Fibroblast of the conjunctiva (primary cell): ENCODE measurements around the gene CLEC1A.

Source experiments
- DNase-seq: peaks from one replicate; pipeline ENCODE4 v3.0.0-alpha.2; 2010; ENCODE audit warnings: low read depth

CLEC1A gene

DNA sequence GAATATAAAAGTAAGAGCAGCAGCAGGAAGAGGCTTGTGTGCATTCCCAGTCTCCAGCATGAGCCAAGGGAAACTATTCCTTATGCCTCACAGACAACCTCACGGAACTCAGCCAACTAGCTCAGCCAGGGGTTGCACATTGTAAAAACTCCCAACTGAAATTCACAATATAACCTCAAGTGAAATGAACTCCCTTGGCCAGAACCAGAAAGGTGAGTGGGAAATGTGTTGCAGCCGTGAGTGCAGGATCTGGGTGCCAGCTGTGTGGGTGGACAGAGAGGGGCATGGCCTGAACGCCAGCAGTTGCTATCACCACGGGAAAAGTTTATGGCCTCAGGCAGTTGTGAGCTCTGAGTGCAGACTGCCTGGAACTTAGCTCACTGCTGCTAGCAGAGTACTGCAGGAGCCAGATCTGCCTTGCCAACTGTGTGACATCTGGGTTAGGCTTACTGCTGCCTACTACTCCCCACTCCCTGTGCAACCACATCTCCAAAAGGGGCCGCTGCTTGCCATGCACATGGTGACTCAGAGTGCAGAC is 2.3 kb upstream of the CLEC1A start:
- peak; percentile 8 for DNase-seq

DNA sequence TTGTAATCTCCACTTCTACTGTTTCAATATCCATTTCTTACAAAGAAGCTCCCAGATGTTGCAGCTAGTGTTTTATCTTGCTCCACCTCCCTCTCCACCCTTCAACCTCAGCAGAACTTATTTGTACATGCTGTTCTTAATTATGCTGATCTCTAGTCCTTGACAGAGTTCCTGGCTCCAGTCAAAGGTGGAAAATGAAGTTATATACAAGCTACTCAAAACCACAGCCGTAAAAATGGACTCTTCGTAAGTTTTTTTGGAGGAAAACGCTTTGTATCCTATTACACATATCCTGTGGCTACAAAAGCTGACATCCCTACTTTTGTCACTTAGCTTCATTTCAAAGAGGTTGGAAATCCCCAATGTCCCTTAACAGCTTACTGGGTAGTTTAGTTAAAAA is 1.3 kb downstream of the CLEC1A start:
- peak; percentile 21 for DNase-seq

DNA sequence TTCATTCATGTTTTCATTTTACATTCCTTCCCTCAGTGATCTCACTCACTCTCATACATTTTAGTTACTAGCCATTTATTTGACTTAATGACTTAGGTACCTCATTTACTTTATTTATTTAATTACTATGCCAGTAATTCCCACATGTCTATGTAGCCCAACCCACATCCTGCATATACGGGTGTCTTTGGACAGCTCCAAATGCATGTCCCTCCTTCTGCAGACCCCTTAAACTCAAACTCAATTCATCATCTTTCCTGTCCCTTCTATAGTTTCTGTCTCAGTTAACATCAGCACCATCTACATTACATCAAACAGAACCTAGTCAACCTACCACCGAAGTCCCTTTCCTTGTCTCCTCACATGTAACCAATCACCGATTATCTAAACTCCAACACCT is 2.8 kb downstream of the CLEC1A start:
- DNase-seq = no peak

DNA sequence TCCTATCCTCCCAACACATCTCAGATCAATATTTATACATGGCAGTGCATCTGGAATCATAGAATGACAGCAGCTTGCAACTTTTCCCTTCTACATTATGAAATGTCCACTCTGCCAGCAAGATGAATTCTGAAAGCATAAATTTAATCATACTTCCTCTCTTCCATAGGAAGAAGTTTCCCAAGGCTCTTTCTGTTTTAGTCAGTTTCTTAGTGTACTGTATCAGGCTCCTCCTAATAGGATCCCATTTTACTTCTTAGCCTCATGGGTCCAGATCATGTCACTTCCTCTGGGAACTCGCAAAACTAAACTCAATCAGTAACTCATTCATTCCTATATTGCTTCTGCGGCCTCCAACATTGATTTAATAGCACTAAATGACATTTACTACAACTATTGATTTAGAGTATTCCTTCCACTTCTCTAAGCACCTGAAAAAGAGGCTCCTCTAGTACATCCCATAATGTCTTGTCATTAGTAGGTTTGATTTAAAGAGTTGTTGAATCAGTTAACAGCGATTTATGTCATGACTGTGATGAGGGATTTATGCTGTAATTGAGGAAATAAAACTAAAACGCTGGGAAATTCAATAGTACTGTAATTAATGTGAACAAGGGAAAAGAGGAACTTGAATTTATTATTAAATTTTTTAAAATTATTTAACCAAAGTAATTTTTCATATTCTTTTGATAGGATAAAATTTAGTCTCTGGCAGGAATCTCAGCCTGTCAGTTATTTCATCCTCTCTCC is 4.0 kb downstream of the CLEC1A start:
- no peak for DNase-seq

DNA sequence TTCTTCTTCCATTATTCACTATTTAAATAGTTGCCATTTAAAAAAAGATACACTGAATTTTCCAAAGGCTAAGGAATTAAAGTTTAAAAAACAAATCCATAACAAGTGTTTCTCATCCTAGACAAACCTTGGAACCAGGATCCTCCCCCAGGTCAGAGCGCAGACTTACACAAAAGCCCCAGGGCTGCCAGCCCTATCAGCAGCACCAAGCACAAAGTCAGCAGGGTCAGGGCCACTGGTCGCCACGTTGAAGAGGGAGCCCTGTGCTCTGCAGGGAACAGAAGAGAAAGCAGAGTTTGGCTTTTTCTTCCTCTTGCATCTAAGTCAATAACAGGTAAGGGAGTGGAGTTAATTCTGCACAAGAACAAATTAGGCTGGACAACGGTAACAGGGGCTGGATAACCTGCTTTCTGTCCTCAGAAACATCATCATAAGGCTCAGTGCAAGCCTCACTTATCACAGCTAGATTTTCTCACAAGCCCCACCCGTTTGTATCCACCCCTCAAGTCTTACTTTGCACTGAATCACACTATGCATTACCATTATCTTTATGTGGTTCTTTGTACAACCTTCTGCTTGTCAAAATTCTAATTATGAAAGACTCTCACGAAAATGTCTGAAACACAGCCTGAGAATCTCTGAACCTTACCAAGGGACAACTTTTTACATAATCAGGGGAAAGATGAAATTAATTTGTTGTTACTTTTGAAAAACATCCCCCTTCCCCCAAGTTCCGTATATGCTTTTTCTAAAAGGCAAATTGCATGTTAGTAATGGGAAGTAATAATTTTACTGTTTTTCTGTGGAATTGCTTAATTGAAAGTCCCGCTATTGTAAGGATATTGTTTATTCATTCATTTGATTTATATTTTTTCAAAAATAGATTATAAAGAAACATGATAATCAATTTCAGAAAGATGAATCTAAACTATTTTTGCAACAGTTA is 9.6 kb downstream of the CLEC1A start:
- no peak for DNase-seq

DNA sequence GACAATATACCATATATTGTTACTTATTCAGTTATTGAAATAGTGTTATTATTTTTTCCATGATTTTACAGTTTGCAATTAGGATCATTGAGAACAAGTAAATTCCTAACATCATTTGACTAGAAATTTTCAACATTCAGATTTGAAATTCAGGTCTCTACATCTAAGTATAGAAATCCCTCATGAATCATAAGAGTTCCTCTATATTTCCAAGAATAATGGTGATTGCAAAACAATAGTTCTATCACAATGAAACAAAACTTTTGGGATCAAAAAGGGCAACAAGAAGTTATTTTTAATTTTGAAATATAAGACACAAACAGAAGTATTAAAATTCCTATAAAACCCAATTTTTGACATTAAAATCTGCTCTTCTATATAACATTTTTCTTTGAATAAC is 10.8 kb downstream of the CLEC1A start:
- no peak for DNase-seq

DNA sequence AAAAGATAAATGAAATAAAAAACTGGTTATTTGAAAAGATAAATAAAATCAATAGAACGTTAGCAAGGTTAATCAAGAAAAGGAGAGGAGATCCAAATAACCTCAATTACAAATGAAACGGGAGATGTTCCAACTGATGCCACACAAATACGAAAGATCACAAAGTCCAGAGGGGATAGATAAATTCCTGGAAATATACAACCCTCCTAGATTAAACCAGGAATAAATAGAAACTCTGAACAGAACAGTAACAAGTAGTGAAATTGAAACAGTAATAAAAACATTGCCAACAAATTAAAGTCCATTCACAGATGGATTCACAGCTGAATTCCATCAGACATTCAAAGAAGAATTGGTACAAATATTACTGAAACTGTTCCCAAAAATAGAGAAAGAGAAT is 12.4 kb downstream of the CLEC1A start:
- no peak for DNase-seq

DNA sequence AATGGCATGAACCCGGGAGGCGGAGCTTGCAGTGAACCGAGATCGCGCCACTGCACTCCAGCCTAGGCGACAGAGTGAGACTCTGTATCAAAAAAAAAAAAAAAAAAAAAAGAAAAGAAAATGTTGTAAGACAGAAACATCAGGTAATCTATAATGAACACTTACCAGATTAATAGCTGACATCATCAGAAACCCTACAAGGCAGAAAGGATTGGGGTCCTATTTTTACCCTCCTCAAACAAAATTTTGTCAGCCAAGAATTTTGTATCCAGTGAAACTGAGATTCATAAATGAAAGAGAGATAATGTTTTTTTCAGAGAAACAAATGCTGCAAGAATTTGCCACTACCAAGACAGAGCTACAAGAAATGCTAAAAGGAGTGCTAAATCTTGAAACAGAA is 14.1 kb downstream of the CLEC1A start:
- DNase-seq = no peak

DNA sequence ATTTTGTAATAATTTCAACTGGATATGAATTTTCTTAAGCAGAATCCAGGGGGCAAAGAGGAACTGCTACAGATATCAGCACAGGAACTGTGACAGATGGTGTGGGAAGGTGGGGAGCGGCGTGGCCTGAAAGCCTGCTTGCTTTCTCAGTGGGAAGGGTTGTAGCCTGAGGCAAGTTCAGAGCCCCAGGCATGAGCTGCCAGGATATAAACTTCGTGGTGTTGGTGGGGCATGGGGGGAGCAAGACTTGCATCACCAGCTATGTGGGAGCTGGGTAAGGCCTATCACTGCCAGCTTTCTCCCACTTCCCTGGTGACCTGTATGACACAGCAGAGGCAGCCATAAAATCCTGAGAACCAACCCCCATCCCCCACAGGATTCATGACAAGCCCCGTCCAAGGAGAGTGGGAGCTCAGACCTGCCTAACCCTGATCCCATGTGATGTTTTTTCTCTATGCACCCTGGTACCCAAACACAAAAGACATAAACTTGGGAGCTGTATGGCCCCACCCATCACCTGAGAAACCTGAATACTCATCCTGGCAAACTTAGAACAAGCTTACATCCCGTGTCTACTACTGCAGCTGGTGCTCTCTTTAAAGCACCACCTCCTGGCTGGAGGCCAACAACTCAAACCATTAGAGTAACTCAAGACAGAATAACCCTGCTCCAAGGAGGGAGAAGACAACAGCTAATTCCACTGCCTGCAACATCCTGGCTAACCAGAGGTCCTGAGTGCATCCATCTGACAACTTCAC is 16.5 kb downstream of the CLEC1A start:
- no peak for DNase-seq

DNA sequence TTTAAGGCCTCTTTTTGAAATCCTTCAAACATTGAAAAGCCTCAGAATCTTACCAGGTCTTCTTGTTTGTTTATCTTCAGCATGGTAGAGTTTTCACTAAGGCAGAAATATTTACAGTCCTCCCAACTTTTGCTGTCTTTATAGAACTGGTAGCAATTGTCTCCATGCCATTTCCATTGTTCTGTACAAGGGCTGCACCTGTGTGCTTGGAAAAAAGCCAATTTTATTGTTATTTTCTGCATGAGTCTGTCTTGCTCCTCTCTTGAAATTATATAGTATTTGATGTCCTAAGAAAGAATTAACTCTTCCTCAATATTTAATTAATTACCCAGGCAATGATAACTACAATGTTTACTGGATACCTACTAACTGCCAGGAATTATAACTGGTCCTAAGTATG is 23.3 kb downstream of the CLEC1A start:
- DNase-seq = no peak

DNA sequence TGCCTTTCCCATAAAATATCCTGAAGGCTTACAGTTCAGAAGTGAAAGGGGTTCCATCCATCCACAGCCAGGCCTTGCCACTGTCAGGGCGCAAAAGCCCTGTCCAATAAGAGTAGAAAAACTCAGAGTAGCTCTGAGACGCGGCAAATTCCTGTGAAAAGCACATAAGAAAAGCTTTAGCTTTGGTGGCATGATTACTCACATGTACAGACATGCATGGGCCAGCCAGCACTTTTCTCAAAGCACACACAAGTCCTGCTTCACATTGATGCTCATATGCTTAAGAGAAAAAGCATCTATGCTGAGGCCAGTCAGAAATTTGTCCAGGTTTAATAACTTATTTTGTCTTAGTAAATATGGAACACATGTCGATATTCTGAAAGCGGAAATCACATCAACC is 25.5 kb downstream of the CLEC1A start:
- DNase-seq = no peak

DNA sequence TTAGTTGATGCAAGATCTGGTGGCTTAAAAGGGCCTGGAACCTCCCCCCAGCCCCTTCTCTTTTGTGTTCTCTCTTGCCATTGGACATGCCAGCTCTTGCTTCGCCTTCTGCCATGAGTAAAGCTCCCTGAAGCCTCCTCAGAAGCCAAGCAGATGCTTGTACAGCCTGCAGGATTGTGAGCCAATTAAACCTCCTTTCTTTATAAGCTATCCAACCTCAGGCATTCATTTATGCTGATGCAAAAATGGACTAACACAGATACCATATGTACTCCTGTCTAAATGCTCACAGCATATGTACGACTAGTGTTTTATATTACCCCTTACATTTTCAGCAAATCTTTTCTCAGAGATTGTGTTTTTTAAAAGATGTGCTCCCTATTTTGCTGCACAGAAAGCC is 26.7 kb downstream of the CLEC1A start:
- DNase-seq = no peak

DNA sequence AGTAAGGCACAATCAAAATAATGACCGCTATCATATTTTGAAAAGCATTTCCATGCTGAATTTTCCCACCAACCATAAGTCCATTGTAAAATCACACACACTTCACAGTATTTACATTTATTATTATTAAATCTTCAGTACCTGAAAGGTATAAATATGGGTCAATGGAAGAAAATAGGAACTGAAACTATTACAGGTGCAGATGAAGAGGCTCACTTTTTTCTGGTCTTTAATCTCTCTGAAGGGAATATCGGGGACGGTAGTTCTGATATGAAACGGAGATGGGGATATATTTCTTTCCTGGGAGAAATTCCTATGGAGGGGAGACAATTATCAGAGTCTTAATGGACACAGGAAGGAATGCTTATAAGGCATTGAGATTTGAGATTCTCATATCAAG is 28.4 kb downstream of the CLEC1A start:
- DNase-seq = no peak

DNA sequence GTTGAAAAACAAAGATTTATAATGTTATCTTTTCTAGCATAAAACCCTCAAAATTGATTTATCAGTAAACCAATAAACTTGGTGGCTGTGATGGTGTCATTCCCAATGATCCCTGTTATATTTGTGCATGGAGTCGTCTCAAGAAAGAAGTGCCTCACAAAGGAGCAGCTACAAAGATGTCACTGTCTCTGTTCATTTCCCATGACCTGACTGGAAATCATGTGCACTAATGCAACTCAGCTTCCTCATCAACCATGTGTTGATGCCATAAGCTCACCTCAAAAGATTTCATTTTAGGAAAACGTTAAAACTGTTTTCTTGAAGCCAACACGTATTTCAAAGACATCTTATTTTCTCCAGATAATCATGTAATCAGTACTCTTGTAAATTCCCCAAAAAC is 28.8 kb downstream of the CLEC1A start:
- no peak for DNase-seq

DNA sequence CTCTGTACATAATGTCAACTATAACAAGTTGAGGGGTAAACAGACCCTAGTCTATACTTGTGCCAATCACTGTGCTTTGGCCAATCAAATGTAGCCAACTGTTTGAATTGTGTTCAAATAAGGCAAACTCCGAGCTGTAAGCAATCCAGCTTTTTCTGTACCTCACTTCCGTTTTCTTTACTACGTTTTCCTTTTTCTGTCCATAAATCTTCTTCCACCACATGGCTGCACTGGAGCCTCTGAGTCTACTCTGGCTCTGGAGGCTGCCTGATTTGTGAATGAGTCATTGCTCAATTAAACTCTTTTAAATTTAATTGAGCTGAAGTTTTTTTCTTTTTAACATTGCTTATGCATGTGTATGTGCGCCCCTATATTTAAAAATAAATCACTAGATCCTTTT is 29.7 kb downstream of the CLEC1A start:
- DNase-seq = no peak

DNA sequence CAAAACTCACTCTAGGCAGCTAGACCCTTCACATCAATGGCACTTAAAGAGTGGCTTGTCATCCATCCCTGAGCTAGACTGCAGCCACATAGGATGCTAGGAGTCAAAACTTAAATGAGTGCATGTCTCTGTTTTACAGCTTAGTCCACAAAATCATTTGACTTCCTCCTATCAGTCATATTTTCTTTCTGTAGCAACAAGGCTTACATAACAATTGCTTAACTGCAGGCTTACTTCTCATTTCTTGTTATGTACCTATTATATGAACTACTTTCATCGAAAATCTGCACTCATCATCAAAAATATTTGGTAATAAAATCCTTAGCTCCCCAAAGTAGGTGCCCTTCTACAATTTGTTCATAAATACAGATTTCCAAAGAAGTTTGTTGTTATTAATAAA is 30.1 kb downstream of the CLEC1A start:
- no peak for DNase-seq

DNA sequence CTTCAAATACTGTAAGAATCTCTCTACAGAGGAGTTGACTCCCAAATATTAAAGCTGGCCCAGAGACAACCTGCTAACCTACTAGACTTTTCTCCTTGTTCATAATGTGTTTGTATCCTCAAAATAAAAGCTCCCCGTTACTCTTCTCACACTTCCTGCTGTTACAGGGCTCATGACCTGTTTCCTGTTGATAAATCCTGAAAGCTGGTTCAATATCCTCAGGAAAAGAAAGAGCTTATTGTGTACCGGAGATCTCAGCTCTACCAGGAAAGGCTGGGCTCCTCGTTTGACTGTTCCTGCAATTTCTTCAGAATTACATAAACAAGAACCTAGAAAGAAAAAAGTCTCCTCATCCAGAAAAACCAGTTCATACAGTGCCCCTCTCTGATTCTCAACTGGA is 30.8 kb downstream of the CLEC1A start:
- DNase-seq = no peak

DNA sequence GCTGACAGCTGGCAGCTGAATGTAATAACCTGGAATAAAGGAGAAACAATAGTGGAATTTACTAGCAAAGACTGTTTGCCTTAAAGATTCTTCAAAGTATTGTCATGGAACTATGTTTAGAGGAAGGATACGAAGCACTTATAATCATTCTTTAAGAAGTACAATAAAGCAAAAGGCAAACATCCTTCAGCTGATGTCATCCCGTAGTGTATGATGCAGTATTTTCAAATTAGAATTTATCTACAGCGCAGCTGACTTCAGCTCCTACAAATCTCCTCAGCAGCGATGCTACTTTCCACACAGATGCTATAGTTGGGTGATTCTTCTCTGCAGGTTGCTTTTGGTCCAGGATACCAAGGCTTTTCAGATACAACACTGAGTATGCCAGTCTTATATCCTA is 31.5 kb downstream of the CLEC1A start:
- DNase-seq = no peak

DNA sequence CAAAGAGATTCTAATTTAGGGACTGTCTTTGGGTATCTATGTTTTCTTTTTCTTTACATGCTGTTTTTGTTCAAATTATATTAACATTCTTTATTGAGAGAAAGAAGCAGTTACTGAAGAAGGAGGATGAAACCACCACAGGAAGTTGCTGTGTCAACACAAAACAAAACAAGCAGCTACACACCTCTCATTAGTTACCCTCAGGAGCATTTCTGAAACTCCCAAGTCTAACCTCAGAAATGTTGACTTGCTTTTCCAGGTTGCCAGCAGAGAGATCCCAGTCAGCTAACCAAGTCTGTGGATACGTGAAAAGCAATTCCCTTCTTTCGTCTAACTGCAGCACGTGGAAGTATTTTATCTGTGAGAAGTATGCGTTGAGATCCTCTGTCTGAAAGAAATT is 33.5 kb downstream of the CLEC1A start:
- no peak for DNase-seq

DNA sequence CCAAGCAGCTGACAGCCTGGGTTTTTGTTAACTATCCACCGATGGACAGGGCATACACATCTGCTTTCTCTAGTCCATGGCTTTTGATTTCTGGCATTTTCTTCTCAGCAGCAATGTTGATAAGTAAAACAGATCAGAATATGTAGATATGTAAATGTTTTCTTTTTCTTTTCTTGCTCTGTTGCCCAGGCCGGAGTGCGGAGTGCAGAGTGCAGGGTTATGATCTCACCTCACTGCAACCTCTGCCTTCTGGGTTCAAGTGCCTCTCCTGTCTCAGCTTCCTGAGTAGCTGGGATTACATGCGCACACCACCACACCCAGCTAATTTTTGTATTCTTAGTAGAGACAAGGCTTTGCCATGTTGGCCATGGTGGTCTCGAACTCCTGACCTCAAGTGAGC is 40.4 kb downstream of the CLEC1A start:
- DNase-seq = no peak

DNA sequence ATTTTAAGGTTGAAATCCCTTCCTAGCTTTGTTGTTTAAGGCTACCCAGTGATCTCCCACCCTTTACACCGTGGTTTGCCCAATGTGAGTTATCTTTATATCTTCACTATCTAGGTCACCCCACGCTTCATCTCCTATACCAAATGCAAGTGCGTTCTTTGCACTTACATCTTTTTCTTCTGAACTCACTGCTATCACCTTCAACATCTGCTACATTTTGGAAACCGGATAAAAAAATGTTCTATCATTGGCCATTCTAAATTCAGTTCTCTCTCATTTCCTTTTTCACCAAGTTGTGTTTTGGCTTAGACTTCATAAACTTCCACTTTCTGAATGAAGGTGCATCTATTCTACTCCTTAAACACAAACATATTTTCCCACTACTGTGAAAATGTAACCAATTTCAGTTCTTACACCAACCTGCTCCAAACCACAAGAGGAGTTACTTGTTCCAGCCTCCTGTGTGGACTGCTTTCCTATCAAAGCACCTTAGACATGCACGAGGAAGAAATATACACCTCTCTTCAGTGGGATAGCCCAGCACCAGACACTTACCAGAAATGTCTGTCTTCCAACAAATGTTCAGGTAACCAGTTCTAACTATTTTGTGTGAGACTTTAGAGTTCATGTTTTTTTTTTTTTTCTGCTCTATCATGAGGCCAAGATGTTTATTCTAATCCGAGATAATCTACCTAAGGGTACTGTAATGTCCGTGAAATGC is 46.4 kb downstream of the CLEC1A start:
- no peak for DNase-seq

DNA sequence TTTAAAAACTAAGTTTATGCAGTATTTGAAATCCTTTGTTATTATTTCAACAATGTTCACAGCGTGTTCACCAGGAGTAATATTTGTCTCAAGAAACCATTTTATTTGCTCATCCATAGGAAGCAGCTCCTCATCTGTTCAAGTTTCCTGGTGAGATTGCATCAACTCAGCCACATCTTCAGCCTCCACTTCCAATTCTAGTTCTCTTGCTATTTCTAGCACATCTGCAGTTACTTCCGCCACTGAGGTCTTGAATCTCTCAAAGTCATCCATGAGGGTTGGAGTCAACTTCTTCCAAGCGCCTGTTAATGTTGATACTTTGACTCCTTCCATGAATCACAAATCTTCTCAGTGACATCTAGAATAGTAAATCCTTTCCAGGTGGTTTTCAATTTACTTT is 50.3 kb downstream of the CLEC1A start:
- no peak for DNase-seq
